ENCODE results near the gene DGKQ. TPM values are rescaled to one million over a fixed set of nuclear protein-coding genes. Genes with fewer than 3 reads are reported as not detected.

Gene DGKQ
- total and polyA plus RNA-seq, 9 of the 15 experiments (the other 6 are each of a cell fraction or from before 2014, with no cell fraction given): 0.17 to 22.0 (median 5.6) TPM

DNA sequence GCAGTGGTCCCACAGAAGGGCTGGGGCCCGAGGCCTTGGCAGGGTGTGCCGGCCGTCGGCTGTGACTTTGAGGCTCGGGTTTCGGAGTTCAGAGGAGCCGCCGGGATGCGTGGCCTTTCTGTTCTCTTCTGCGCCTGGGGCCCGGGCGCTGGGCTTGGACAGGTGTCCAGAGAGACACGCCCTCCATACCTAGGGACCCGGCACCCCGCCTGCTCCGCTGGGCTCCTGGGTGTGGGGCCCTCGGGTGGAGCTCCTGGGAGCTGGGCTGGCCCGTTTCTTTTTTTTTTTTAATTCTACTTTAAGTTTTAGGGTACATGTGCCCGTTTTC, 49.3 kb upstream of the DGKQ start:
- H3K4me3 ChIP-seq: no peak overlapping the region
- H3K79me2 ChIP-seq (ENCODE audit: control insufficient read depth, insufficient read depth, low read length): no peaks in the 10 kb centered on the region; the same call in 2 of the 3 replicates
- no peak for FAIRE-seq
- TF ChIP-seq ZC3H8 (IDR thresholded peaks at IDR 0.05): no peak
- no peak for TF ChIP-seq ZFP36 (IDR thresholded peaks at IDR 0.05; ENCODE audit: low read depth, low read length, partially characterized antibody)
- TF ChIP-seq TCF7 (IDR thresholded peaks at IDR 0.05; ENCODE audit: borderline replicate concordance): no peak
- no peak for TF ChIP-seq ZNF764 (CRISPR knock-in tag; IDR thresholded peaks at IDR 0.05; ENCODE audit: low read depth)
- no peak for TF ChIP-seq RCOR1 (IDR thresholded peaks at IDR 0.05; ENCODE audit: borderline replicate concordance in 1 of 2, low read depth in 2 of 2, low read length in 2 of 2)
- TF ChIP-seq HMGN3 (IDR thresholded peaks at IDR 0.05; ENCODE audit: borderline replicate concordance, extremely low read depth, insufficient read length, low read depth, low read length): no peak
- no peak for TF ChIP-seq EP300 (IDR thresholded peaks at IDR 0.05; ENCODE audit: low read length)
- no peak for TF ChIP-seq EWSR1 (IDR thresholded peaks at IDR 0.05; ENCODE audit: borderline replicate concordance, low read depth, partially characterized antibody)
- TF ChIP-seq BRD9 (IDR thresholded peaks at IDR 0.05; ENCODE audit: low read depth, partially characterized antibody): no peak
- no peak for TF ChIP-seq ZFP30 (CRISPR knock-in tag; IDR thresholded peaks at IDR 0.05; ENCODE audit: borderline replicate concordance)
- no peak for TF ChIP-seq ZNF717 (CRISPR knock-in tag; IDR thresholded peaks at IDR 0.05)
- TF ChIP-seq ZEB2 (IDR thresholded peaks at IDR 0.05): no peak
- H3K9me1 ChIP-seq (ENCODE audit: control insufficient read depth, insufficient read depth, low read length): peaks cover 2% of the 10 kb centered on the region
- no peak for ATAC-seq
- intact Hi-C loops (cut with micrococcal nuclease): no loop called here
- H3K9me3 ChIP-seq (replicated peaks; ENCODE audit: control insufficient read depth, insufficient read depth, low read depth, low read length): no peaks in the 10 kb centered on the region; the same call in 1 of the 2 replicates
- POLR2A ChIA-PET: no interaction called here
- WGBS (ENCODE audit: insufficient coverage, low coverage, missing lambda C conversion rate): 97% methylated on average over 5 of the region's 19 CpGs
- no peak overlapping the region for H3K27ac ChIP-seq (ENCODE audit: extremely low read depth, low read depth, low read length)
- peaks cover 29% of the 10 kb centered on the region; the same call in 2 of the 3 replicates for H3K36me3 ChIP-seq (ENCODE audit: control insufficient read depth, insufficient read depth, low read length)
- 0 out of 2 replicates have a peak, but pooled peaks cover 3% of the 10 kb centered on the region for H4K20me1 ChIP-seq (replicated peaks; ENCODE audit: control insufficient read depth, insufficient read depth, low read length)
- peak in 1 of 4 experiments; percentile 11 for DNase-seq (ENCODE audit: extremely low read depth in 1 of 4, low spot score in 3 of 4)
- no peak overlapping the region for H3K4me2 ChIP-seq (ENCODE audit: insufficient read depth, low read length)
- H3K4me1 ChIP-seq (replicated peaks in 1 of 2; ENCODE audit: control insufficient read depth in 2 of 2, insufficient read depth in 2 of 2, low read length in 2 of 2): peaks cover 0 to 62% of the 10 kb centered on the region in 2 experiments; a peak in 3 of 5 replicates
- H2AFZ ChIP-seq (ENCODE audit: low read depth, low read length): no peak overlapping the region
- no TSS peak for BruUV-seq (replicated peaks)
- no peaks in the 10 kb centered on the region for H3K27me3 ChIP-seq (ENCODE audit: control insufficient read depth in 2 of 2, insufficient read depth in 2 of 2, low read length in 2 of 2)
- CTCF ChIA-PET (ENCODE audit: low intra/inter-chr PET ratio): no interaction called here
- in situ Hi-C loops (cut with MboI): no loop called here
- no peak overlapping the region for H3K9ac ChIP-seq (ENCODE audit: insufficient read depth in 1 of 2, low read depth in 2 of 2, low read length in 2 of 2)
